T-helper 1 cell treated with Interleukin-12 subunit alpha and Interleukin-12 subunit beta and Interleukin-4 antibody, amounts not matched to agents 30 ng/mL and 1 ng/mL, for 36 hours (primary cell): Measurements from ENCODE around the gene HOXA13. TPM values are rescaled to one million over a fixed set of nuclear protein-coding genes. Genes with fewer than 3 reads are reported as not detected.

Source experiments
- intact Hi-C: fragments of 100-400 bp; cut with micrococcal nuclease; formaldehyde crosslinking; loops from one replicate; pipeline ENCODE4 v1.15.1; 2024
- total RNA-seq: library from RNA; stranded (reverse); gene quantifications from 2 replicates; pipeline ENCODE4 v1.2.3, GENCODE V29; 2022

The HOXA13 gene
- total RNA-seq, 1 donor from 2014 or later, result not detected

DNA sequence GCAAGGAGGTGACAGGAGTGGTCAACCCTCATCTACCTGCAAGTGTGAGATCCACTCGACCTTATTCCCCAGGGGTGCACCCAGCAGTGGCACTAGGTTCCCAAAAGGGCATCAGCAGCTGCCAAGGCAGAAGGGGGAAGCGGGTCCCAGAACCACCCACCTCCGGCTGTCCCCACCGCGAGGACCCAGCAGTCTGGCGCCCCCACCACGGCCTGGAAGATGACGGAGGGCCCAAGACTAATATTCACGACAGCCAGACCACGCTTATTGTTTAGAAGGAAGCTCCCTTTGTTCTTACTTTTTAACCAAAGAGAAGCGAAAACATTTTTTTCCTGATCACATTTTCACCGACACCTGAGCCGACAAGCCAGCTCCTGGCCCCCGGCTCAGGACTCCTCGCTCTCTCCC is 39.1 kb upstream of the HOXA13 start:
- intact Hi-C loops, result no loop called here

DNA sequence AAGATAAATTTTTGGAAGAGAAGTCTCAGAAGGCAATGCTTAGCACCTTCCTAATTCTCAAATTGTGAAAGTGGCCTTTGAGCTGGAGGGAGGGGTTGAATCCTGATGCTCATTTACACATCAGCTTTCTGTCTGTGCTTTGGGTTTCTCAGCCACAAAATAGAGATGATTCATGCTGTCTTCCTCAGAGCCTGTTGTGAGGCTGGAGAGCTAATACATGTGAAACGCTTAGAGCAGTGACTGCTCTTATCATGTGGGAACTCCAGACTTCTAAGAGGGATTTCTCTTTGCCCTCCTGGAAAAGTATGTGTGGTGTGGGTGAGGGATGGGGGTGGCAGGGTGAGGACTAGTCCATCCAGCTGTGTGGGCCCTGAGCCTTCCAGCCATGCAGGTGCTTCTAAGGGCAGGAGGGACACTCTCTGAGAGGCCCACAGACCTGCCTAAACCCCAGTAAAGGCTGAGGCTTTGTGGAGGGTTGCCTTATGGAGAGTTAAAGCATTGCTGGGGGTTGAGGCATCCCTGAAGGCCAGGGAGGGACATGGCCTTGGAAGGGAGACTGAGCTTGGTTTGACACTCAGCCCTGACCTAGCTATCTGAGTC is 37.9 kb upstream of the HOXA13 start:
- intact Hi-C loops, result no loop called here

DNA sequence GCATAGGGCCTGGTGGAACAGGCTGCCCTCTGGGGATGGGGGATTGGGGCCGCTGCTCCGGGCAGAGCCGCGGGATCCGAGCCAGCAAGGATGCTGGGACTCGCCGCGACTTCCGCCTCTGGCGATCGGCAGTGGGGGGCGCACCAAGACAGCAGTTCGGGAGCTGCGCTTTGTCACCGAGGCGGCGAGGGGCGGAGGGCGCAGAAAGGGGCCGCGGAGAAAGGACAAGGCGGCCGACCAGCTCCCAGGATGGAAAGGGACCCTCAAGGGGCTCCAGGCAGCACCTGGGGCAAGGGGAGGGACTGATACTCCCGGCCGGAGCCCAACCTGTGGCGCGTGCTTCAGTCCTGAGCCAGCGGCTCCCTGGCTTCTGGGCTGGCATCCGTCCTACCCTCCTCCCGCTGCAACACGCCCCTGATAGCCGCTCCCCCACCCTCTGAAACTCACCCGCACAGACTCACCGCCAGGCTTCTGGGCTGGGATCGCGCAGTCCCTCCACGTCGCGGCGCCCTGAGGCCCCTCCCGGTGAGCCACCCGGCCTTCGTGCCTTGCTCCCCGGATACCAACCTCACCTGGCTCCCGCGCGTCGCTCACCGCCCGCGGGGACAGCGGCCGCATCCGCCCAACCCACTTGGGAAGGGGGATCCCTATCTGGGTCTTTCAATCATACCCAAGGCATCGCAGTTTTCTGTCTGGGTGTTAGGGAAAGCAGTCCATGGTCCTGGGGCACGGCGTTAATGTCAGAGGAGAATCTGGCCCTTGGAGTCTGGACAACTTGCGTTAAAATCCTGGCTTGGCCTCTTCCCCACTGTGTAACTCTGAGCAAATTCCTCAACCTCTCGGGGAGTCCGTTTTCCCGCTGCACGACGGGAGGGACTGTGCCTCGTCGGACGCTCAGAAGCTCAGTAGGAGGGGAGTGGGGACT is 35.8 kb upstream of the HOXA13 start:
- intact Hi-C loops, result no loop called here

DNA sequence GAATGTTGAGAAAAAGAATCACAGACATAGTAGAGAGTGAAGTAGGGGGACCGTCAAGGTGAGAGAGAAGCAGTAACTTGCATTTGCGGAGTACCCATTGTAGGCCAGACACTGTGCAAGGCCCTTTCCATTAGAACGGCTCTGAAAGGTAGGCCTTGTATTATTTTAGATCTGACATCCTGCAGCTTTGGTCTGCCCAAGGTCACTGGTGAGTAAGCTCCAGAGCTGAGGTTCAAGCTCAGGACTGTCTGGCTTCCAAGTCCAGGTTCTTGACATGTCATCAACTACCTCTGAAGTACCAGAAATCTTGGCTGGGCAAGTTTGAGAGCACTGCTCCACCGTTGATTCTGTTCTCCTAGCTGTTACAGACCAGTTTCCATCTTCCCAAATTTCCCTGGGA is 29.6 kb upstream of the HOXA13 start:
- intact Hi-C loops, result no loop called here

DNA sequence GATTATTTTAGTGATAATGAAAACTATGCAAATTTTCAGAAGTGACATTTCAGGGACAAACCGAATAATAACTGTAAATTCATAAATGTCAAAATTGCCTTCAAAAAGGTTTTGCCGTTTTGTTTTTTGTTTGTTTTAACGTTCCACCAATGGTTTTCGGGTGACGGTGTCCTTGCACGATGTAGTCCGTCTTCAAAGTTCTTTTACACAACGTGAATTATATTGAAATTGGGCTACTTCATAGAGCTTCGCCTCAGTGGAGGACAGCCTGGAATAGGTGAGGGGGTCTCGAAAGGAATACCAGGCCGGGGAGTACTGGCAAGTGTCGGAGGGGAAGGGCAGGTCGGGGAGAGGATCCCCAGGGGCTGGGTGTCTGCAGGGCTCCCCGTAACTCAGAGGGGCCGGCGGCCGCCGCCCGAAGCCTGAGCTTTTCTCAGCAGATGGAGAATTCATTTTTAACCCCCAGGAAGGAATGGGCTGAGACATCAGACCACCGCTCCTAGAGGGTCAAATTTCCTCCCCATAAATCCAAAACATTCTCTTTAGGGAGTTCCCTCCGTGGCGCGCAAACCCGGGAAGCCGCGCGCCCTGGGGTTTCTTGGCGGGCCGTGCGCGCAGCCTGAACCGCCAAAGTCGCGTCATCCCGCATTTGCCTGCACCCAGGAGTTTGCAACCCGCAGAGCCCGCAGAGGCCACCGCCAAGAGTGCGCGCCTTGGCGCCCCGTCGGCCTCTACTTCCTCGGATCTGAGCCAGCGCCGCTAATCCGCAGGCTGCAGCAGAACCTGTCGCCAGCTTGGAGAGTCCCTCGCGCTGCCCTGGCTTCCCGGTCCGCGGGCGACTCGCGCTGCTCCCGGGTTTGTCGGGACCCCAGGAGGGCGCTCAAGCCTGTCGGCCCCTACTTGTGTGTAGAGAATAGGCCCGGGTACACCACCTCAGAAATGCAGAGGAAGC is 25.4 kb upstream of the HOXA13 start:
- intact Hi-C loops, result no loop called here

DNA sequence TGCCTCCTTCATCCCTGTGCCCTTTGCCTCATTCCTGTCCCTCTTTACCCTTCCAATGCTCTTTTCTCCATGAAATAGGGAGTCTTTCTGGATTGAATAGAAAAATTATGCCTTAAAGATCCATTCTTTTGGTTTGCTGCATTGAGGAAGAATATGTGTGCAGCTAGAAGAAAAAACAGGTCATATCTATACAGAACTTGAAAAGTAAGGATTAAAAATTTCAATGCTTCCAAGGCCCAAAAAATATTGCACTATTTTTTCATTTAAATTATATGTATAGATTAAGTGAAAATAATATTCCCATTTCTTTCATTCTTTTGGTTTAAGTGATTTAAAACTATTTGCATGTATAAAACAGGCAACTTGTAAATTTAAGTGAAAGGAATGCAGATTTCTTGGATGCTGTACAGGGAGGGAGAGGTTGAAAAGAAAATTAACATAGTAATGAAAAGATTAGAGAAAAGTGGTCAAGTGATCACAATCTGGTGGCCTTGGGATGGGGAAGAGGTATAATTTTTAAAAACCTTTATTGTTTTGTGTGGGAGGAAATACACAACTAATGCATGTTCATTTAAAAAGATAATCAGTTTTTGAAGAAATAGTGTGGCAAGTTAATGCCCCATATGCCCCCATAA is 24.2 kb upstream of the HOXA13 start:
- intact Hi-C loops, result no loop called here

DNA sequence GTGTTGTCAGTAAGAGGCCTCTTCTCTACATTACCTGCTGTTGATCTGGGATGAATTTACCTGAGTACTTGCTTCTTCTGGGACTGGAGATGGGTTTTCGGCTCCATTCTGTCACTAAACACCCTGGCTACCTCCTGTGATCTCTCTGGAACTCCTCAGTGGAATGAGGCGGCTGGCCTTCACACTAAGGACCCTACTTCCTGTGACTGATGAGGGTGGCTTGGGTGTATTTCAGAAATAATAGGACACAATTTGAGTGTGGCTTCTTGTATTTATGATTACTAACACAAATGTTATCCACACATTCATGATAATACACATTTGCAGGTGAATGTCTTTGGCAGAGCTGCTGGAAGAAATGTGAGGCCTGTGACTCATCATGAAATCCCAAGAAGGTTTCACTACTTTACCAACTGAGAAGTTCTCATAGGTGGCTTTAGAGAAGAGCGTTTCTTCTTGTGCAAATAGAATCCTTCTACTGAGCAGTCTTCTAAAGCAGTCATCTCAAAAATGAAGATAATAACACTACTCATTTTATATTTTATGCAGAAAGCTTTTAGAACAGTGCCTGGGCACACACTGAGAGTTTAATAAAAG is 21.4 kb upstream of the HOXA13 start:
- intact Hi-C loops, result no loop called here

DNA sequence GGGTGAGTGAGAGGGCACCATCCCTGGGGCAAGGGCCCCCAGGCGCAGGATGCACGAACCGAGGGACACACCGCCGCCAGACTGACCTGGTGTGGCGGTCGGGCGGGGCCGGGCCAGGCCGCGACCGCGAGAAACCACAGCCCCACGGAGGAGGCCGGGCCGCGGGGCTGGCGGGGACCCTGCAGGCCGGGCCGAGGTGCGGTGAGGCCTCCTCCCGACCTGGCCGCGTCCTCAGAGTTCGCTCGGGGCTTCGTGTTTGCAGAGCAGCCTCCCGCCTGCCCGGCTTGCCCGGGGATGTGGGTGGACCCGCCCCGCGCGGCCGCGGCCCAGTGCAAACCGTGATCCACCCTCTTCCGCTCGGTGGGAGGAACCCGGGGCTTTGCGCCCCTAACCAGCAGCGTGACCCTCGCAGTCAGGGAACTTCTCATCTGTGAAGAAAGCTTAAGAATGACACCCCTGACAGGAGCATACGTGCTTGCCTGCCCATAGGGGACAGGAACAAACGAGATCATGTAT is 20.6 kb upstream of the HOXA13 start:
- intact Hi-C loops, result no loop called here

DNA sequence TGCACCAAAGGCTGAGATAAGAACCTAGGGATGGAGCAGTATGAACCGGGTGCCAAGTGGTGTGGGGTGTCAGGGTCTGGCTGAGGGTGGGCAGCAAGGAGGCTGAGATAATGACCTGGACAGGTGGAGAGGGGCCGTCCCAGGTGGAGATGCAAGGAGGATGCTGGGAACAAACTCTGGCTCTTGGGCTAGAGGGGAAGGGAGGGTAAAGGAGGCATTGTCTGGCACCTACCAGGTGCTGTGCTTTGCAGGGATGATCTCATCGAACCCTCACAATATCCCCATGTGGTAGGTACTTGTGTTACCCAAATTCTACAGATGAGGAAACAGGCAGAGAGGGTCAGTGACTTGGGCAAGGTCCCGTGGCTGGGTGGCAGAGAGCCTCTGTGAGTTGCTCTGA is 19.9 kb upstream of the HOXA13 start:
- intact Hi-C loops, result no loop called here

DNA sequence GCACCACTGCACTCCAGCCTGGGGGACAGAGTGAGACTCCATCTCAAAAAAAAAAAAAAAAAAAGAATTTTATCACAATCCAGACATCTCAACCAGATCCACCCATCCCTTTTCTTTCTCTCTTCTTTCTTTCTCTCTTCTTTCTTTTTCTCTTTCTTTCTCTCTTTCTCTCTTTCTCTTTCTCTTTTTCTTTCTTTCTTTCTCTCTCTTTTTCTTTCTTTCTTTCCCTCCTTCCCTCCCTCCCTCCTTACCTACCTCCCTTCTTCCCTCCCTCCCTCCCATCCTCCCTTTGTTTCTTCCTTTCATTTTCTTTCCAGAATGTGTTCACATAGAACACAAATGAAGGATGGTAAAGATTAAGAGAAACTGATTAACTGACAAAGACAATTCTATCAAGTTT is 18.1 kb upstream of the HOXA13 start:
- intact Hi-C loops, result no loop called here

DNA sequence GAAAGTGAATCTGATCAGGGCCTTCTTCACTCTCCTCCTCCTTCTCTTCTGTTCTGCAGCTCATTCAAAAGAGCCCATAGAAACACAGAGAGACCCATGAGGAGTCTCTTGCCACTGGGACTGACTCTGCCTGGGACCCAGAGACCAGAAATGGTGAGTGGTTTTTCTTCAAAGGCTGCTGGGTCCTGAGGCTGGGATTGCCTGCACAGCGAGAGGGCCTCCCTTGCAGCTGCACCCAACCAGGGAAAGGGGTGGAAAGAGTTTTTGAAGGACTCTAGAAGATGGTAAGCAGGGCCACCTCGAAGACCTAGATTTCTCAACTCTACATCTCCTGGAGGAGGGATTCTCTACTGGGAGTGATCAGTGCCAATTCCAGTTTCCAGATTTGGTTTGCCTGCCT is 15.5 kb upstream of the HOXA13 start:
- intact Hi-C loops, result no loop called here

DNA sequence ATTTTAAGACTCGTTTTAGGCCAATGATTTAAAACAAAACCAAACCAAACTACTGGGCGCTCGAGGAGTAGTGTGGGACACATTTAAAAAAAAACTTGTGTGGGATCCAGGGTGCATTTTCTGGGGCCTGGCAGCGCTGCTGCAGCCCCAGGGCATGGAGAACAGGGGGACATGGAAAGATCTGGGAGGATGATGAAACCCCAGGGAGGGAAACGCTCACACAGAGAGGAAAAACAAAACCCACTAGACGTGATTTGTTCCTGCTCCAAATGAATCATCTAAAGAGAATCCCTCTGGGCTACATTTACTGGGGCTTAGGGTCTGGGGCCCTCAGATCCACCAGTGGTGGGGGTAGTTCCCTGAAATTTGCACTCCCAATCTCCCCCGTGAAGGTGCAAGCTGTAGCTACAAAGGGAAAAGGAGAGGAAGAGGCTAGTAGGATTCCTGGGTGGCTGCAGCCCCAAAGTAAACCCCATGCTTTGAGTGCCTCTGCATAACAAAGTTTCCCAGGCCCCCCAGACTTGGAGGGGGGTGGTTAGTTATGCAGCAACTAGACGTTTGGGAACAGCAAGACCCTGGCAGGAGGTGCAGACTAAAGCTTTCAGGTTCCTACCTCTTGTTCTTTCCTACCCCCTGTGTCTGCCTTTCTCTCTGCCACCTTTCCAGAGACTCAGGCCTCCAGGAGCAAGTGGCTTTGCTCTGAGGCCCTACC is 14.5 kb upstream of the HOXA13 start:
- intact Hi-C loops, result no loop called here

DNA sequence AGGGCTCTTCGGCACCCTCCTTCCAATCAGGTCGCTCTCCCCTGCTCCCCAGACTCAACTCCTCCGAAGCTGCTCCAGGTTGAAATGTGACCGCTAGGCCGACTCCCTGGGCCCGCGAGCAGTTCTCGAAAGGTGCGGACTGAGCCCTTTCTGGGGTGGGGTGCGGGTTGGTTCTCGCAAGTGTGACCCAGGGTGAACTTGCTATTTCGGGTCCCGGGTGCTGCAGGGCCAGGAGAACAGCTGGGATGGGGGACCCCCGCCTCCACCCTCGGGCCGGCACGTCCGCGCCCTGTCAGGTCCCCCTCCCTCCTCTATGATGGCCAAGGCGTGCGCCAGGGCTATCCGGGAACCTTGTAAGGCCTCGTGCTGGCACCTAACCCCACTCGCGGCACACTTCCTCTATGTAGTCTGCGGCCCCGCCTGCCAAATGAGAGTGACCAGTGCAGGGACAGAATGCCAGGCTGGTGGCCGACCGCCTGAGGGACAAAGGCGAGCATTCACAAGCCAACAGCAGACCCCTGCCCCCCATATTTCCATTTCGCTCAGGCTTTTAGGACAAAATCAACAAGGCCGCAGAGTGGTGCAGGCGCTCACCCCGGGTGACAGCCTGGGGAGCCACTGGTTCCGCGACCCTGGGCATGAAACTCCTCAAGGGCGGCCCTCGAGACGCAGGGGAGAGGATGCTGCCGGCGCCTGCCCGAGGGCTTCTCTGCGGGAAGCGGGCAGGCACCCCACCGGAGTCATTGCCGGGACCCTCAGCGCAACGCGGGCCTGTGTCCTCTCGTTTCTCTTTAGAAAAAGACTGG is 13.7 kb upstream of the HOXA13 start:
- intact Hi-C loops, result no loop called here

DNA sequence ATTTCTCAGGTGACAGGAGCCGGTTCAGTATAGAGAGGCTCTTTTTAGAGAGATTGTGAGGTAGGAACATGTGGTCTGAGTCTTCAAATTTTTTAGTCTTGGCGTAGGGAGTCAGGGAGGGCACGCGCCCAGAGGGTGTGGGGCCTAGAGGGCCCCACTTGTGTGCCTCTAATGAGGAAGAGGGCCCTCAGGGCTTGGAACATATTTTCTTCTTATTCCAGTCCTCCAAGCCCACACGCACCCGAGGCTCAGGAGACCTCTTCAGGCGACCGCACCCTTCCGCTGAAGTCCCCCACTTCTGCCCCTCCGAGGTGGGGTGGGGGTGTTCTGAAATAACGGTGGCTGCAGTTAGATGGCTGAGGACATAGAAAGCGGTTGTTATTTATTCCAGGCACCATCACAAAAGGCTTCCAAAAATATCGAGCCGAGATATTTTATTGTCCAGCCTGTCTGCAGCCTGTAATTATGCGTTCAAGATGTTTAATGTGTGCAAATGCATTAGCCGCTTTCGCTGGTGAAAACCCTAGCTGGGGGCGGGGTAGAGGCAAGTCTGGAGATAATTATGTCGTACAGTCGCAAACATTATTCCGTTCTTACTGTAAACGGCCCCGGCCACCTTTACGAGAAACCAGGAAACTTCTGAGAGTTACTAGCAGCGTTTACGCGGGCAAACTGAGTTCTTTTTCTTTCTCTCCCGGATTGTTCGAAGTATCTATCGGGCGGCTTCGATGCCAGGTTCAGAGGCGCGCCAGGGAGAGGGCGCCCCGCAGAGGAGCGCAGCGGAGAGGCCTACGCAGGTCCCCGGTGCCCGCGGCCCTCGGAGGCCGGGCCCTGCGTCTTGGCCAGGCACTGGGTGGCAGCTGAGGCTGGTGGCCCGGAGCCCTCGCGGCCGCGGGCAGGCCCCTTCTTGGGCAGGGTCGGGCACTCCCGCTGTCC is 12.9 kb upstream of the HOXA13 start:
- intact Hi-C loops, result no loop called here

DNA sequence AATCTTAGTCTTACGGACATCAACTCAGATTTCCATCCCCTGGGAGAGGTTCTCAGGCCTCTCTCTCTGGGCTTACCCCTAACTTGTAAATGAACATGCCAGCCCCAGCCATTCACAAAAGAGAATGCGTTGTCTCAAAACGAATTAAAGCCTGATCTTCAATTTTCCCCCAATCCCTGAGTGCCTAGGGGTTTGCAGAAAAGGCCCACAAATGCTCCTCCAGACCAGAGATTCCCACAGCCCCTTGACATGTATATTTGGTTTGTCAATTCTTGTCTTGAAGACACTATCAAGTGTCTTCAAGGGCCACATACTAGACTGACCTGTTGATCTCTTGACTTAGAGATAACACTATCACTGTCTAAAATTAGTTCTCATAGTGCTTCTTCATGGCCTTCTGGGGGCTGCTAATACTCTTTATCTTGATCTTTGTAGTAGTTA is 11.9 kb upstream of the HOXA13 start:
- intact Hi-C loops, result no loop called here

DNA sequence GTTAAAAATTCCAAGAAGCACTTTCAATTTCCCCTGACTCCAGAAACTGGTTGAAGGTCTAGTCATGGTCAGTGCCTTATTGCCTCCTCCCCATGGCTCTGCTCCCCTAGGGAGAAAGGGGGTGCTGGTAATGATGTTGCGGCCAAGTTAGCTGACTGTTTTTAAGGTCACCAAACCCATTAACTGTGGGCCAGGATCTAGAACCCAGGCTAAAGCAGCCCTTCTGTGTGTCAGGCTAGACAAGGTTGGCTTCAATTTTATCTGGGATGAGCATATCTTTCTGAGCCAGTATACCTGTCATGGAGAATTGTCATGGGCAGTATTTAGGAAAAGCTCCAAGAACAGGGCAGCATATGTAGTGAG is 11.2 kb upstream of the HOXA13 start:
- intact Hi-C loops, result no loop called here

DNA sequence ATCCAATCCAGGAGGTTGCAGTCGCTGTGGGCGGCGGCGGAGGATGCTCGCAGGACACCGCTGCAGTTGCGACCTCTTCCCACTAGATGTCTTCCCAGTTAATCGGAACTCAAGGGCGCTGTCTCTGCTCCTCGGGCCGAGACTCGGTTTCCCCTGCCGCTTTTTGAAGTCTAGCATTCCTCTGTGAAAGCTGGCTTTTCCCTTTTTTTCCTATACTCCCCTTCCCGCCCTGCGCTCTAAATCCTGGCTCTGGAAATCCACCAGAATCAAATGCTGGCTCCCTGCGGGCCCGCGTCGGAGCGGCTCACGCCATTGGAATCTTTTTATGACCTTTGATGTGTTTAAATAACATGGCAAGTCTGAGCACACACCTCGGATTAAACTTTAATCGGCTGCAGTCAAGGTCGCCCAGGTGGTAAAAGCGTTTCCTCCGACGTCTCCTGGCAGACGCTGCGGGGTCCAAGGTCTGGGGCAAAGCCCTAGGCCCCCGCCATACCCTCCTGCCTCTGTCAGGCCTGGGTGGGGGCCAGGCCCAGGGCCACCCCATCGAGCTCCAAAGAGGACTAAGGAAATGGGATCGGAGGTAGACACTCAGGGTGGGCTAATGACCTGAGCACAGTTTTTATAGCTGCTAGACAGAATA is 10.7 kb upstream of the HOXA13 start:
- intact Hi-C loops, result loop anchor here (1.0 kb wide), 3 partner anchors 366 to 810 kb away; no protein-coding TSS in a partner anchor
